NCI-H2081 (cell line): ENCODE data around the gene CTDSPL.

Experiments used
- DNase-seq, 2 experiments: peaks; one replicate each; lab custom pipeline; 2025; lab: John Stamatoyannopoulos, UW

The CTDSPL gene

GRCh38 chr3:37943631-37944314, 82.1 kb downstream of the CTDSPL start:
- DNase-seq = no peak

- no peak for DNase-seq
These were observed 82.7 kb downstream of the CTDSPL start for GRCh38 chr3:37944391-37944842.

- DNase-seq = no peak
These were observed 83.6 kb downstream of the CTDSPL start for GRCh38 chr3:37945156-37945806.

GRCh38 chr3:37945807-37946530, 84.3 kb downstream of the CTDSPL start:
- DNase-seq = no peak

- no peak for DNase-seq
These were observed 84.8 kb downstream of the CTDSPL start for GRCh38 chr3:37946531-37946889.

- no peak for DNase-seq
These were observed 88.2 kb downstream of the CTDSPL start for GRCh38 chr3:37949866-37950265.

GRCh38 chr3:37952564-37952963, 90.9 kb downstream of the CTDSPL start:
- DNase-seq = no peak

GRCh38 chr3:37953226-37953625, 91.5 kb downstream of the CTDSPL start:
- no peak for DNase-seq

GRCh38 chr3:37953707-37954394, 92.2 kb downstream of the CTDSPL start:
- no peak for DNase-seq

- no peak for DNase-seq
These were observed 93.2 kb downstream of the CTDSPL start for GRCh38 chr3:37954881-37955280.

GRCh38 chr3:37955918-37956707, 94.4 kb downstream of the CTDSPL start:
- DNase-seq = no peak

GRCh38 chr3:37956723-37957538, 95.3 kb downstream of the CTDSPL start:
- DNase-seq = no peak

- DNase-seq = no peak
These were observed 95.9 kb downstream of the CTDSPL start for GRCh38 chr3:37957539-37957936.

- no peak for DNase-seq
These were observed 100.1 kb downstream of the CTDSPL start for GRCh38 chr3:37961622-37962431.

GRCh38 chr3:37963016-37963415, 101.3 kb downstream of the CTDSPL start:
- DNase-seq = no peak

GRCh38 chr3:37963635-37964034, 102.0 kb downstream of the CTDSPL start:
- DNase-seq = no peak

- no peak for DNase-seq
These were observed 102.5 kb downstream of the CTDSPL start for GRCh38 chr3:37964146-37964545.

- no peak for DNase-seq
These were observed 103.0 kb downstream of the CTDSPL start for GRCh38 chr3:37964716-37965115.

GRCh38 chr3:37967260-37967881, 105.7 kb downstream of the CTDSPL start:
- DNase-seq = no peak

GRCh38 chr3:37968199-37968598, 106.5 kb downstream of the CTDSPL start:
- DNase-seq = no peak
